Calu3 (cell line): ENCODE measurements around the gene ATG12. TPM values are rescaled to one million over a fixed set of nuclear protein-coding genes. Genes with fewer than 3 reads are reported as not detected.
A peak's percentile ranks its signal among the peaks of the same experiment; 100 is the strongest.

Experiments used
- BruUV-seq: library from RNA; stranded (reverse); fragments of 400-500 nt; replicated peaks from 2 replicates; lab custom pipeline; 2021; lab: Mats Ljungman, UMichigan
- CTCF ChIA-PET: fragments of 300-600 bp; sonication (Branson Sonifier 250); formaldehyde crosslinking; loops from one replicate; lab custom pipeline; 2022; ENCODE audit warnings: antibody characterized with exemption; lab: Charles Lee
- DNase-seq: peaks from one replicate; pipeline ENCODE4 v3.0.0; 2022
- H3K27ac Mint-ChIP-seq: one replicate; pipeline ENCODE4 v1.8.0; 2022; ENCODE audit warnings: mixed read lengths; ENCODE audit not compliant: unreplicated experiment
- H3K27me3 Mint-ChIP-seq: one replicate; pipeline ENCODE4 v1.8.0; 2022; ENCODE audit warnings: mixed read lengths; ENCODE audit not compliant: unreplicated experiment
- H3K36me3 Mint-ChIP-seq: one replicate; pipeline ENCODE4 v1.8.0; 2022; ENCODE audit warnings: mild to moderate bottlenecking, moderate library complexity, mixed read lengths; ENCODE audit not compliant: insufficient read depth, unreplicated experiment
- H3K4me1 Mint-ChIP-seq: one replicate; pipeline ENCODE4 v1.8.0; 2022; ENCODE audit warnings: mild to moderate bottlenecking, low read depth, mixed read lengths; ENCODE audit not compliant: unreplicated experiment
- H3K4me3 Mint-ChIP-seq: one replicate; pipeline ENCODE4 v1.8.0; 2022; ENCODE audit warnings: mild to moderate bottlenecking, low read depth, moderate library complexity, mixed read lengths; ENCODE audit not compliant: unreplicated experiment
- H3K9me3 Mint-ChIP-seq: one replicate; pipeline ENCODE4 v1.8.0; 2022; ENCODE audit warnings: low read depth, mixed read lengths; ENCODE audit not compliant: unreplicated experiment
- CTCF ChIP-seq: fragments of 200-600 bp; IDR thresholded peaks from one replicate; pipeline ENCODE4 v1.8.0; 2022; ENCODE audit warnings: antibody characterized with exemption; ENCODE audit not compliant: unreplicated experiment
- intact Hi-C: fragments of 100-400 bp; cut with micrococcal nuclease; formaldehyde crosslinking; loops from one replicate; pipeline ENCODE4 v1.10.0; 2022; ENCODE audit not compliant: unreplicated experiment
- total RNA-seq: library from RNA; stranded (reverse); gene quantifications from 2 replicates; pipeline ENCODE4 v1.2.3, GENCODE V29; 2022

Gene ATG12
- total RNA-seq, 1 experiment from 2014 or later = 60.5 TPM

- no TSS peak for BruUV-seq
- Mint-ChIP-seq H3K4me3 (no peak overlapping the region), H3K27ac (no peak overlapping the region), H3K4me1 (no peaks in the 10 kb centered on the region), H3K9me3 (no peaks in the 10 kb centered on the region), H3K36me3 (no peaks in the 10 kb centered on the region), H3K27me3 (peaks cover 18% of the 10 kb centered on the region)
- no peak for TF ChIP-seq CTCF
- intact Hi-C loops = no loop called here
- CTCF ChIA-PET = no interaction called here
- no peak for DNase-seq
Observed at GRCh38 chr5:115818821-115819220, 22.5 kb downstream of the ATG12 start.

- no peak for DNase-seq
- H3K4me1 Mint-ChIP-seq = no peaks in the 10 kb centered on the region
- intact Hi-C loops = no loop called here
- CTCF ChIA-PET = no interaction called here
- peaks cover 24% of the 10 kb centered on the region for H3K27me3 Mint-ChIP-seq
- no peaks in the 10 kb centered on the region for H3K9me3 Mint-ChIP-seq
- BruUV-seq = no TSS peak
- no peak for TF ChIP-seq CTCF
- no peak overlapping the region for H3K27ac Mint-ChIP-seq
- no peak overlapping the region for H3K4me3 Mint-ChIP-seq
- H3K36me3 Mint-ChIP-seq = no peaks in the 10 kb centered on the region
Observed at GRCh38 chr5:115817386-115817785, 24.0 kb downstream of the ATG12 start.

- no peak for DNase-seq
- CTCF ChIA-PET = interaction anchor here (0.7 kb wide), 1 partner anchor 132 kb away, joined by 3 read pairs; no protein-coding TSS in a partner anchor
- Mint-ChIP-seq H3K36me3 (no peaks in the 10 kb centered on the region), H3K27me3 (peaks cover 24% of the 10 kb centered on the region), H3K4me1 (no peaks in the 10 kb centered on the region), H3K27ac (no peak within 1 kb of the TSS), H3K9me3 (no peaks in the 10 kb centered on the region), H3K4me3 (peak within 1 kb of the TSS; percentile 26)
- intact Hi-C loops = no loop called here
- no TSS peak for BruUV-seq
- no peak for TF ChIP-seq CTCF
Observed at GRCh38 chr5:115816226-115817081, 24.9 kb downstream of the ATG12 start, which contains the start of gene CDO1. CDO1 (minus strand) TSS chr5:115816659; CDS start chr5:115816397, 262 bp downstream.

- H3K27me3 Mint-ChIP-seq = peaks cover 24% of the 10 kb centered on the region
- no peak for TF ChIP-seq CTCF
- no peaks in the 10 kb centered on the region for H3K9me3 Mint-ChIP-seq
- no peak overlapping the region for H3K27ac Mint-ChIP-seq
- CTCF ChIA-PET = interaction anchor here (0.7 kb wide), 1 partner anchor 131 kb away, joined by 3 read pairs; no protein-coding TSS in a partner anchor
- no peak for DNase-seq
- H3K36me3 Mint-ChIP-seq = no peaks in the 10 kb centered on the region
- no TSS peak for BruUV-seq
- no peaks in the 10 kb centered on the region for H3K4me1 Mint-ChIP-seq
- peak overlapping the region; percentile 26 for H3K4me3 Mint-ChIP-seq
- intact Hi-C loops = no loop called here
Observed at GRCh38 chr5:115815693-115816225, 25.6 kb downstream of the ATG12 start.
